Epithelial cell of esophagus (primary cell): ENCODE measurements around the gene GAN.

ENCODE experiments used
- DNase-seq: peaks from one replicate; pipeline ENCODE4 v3.0.0; 2010; ENCODE audit warnings: low read depth
- H3K4me3 ChIP-seq: 2 replicates; pipeline ENCODE4 v1.5.1; 2011; ENCODE audit warnings: mild to moderate bottlenecking, low read length, control low read depth
- CTCF ChIP-seq: IDR thresholded peaks from 2 replicates; pipeline ENCODE4 v1.5.1; 2011; ENCODE audit warnings: low read depth, mild to moderate bottlenecking, low read length, control low read depth, inconsistent platforms; ENCODE audit not compliant: insufficient read depth; ENCODE audit errors: missing control alignments

GAN gene

GRCh38 chr16:81366316-81366932, 51.7 kb downstream of the GAN start:
- peak; percentile 58 for DNase-seq
- H3K4me3 ChIP-seq: no peak overlapping the region
- TF ChIP-seq CTCF: peak; percentile 48

DNA sequence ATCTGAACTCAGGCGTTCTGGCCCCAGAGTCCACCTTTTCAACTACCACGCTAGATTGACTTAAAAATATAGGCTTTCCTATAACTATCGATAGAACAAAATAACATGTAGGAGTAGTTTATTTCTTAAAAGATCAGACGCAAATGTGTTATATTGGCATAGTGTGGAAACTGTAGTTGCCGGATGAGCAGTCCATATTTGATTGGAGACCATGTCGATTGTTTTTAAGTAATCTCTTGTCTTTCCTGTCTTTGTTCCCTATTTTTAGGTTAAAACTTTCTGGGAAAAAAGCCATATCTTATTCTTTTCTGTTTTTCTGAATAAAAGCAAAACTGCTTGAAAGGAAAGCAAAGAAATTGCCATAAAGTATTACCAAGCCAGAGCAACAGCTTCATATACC, 53.1 kb downstream of the GAN start:
- DNase-seq: no peak
- H3K4me3 ChIP-seq: no peak overlapping the region
- TF ChIP-seq CTCF: no peak

DNA sequence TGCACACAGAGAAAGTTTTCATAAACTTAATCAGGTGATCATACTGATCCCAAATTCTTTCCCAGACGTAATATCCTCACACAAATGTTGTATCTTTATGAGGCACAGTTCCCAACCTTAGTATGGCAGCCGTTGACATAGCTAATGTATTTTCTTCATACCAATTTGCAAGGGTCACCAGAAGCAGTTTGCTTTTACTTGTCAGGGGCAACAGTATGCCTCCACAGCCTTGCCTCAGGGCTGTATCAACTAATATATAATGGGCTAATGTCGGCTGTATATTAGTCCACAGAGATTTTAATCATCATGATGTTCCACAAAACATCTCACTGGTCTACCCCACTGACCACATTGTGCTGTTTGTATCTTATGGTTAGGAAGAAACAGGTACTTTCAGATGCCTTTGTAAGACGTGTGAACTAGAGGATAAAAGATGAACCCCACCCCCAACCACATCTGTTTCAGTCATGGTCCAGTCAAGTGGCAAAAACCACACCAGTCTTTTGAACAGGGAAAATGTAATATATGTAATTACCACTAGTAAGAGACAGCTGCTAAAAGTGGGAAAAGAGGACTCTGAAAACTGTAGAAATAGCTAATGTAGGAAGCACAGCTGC, 55.2 kb downstream of the GAN start:
- DNase-seq: no peak
- TF ChIP-seq CTCF: no peak
- no peak overlapping the region for H3K4me3 ChIP-seq

DNA sequence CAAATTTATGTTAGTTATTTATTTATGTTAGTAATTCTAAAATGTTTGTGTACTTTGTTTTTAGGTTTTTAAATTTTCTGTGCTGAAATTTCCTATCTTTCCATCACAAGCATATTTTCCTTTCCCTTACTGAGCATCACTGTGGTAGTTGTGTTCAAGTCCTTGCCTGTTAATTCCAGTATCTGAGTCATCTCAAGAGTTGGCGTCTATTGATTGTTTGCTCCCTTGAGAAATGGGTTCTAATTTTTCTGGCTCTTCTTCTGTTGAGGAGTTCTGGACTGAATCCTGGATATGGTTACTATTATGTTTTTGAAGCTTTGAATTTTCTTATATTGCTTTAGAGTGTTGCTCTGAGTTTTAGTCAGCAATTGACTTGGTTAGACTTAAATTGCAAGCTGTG, 56.3 kb downstream of the GAN start:
- H3K4me3 ChIP-seq: no peak overlapping the region
- peak; percentile 56 for DNase-seq

DNA sequence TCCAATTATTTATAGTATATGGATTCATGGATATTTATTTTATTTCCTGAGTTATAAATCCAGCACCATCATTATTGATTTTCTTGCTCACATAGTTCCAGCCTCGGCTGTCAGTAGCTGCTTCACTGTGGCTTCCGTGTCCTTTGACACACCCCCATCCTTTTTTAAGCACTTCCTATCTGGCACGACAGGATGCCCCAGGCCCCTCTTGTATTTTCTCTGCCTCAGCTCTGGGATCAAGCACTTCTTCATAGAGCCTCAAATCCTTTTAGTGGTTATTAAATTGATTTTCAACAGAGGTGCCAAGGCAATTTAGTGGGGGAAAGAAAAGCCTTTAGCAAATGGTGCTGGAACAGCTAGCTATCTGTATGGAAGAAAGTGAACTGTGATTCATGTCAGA, 59.8 kb downstream of the GAN start:
- DNase-seq: no peak
- H3K4me3 ChIP-seq: no peak overlapping the region
- TF ChIP-seq CTCF: no peak

More for the DNA sequence above, 56.3 kb downstream of the GAN start:
- no peak for TF ChIP-seq CTCF

GRCh38 chr16:81376880-81377279, 62.1 kb downstream of the GAN start:
- no peak overlapping the region for H3K4me3 ChIP-seq
- TF ChIP-seq CTCF: no peak
- DNase-seq: peak; percentile 96

DNA sequence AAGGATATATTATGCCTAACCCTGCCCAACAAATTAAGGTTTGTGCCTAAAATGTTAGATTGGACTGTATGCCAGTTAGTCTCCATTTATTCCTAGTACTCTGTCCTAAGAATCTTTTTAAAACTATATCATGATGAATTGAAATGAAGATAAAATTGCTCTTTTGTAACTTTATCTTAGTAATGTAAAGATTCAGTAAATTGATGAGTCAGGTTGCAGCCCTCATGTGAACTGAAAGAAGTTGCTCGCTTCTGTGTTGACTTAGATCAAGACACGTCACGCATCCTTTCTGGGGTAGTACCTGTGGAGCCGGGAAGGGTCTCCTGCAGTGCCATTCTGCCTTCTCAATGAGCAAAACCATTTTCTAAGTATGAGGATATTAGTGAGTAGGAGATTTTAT, 63.3 kb downstream of the GAN start:
- no peak for DNase-seq
- H3K4me3 ChIP-seq: no peak overlapping the region
- no peak for TF ChIP-seq CTCF
